H1 (cell line): Measurements from ENCODE around the gene MTHFD1. TPM values are rescaled to one million over a fixed set of nuclear protein-coding genes. Genes with fewer than 3 reads are reported as not detected.

Experiments
- ATF3 ChIP-seq: IDR thresholded peaks from 2 replicates; pipeline ENCODE4 v1.6.1; 2011; ENCODE audit warnings: low read depth, mild to moderate bottlenecking, low read length; ENCODE audit not compliant: insufficient read depth
- CBX5 ChIP-seq: fragments of 300-800, 300-1000 bp; sonication (generic); IDR thresholded peaks from 2 replicates; pipeline ENCODE4 v1.7.1; 2016; ENCODE audit warnings: antibody characterized with exemption, low read length, low read depth
- CBX8 ChIP-seq: fragments of 300-800, 300-1000 bp; sonication (generic); IDR thresholded peaks from 2 replicates; pipeline ENCODE4 v1.7.1; 2016; ENCODE audit warnings: low read depth, low read length, borderline replicate concordance
- POLR2AphosphoS5 ChIP-seq: IDR thresholded peaks from 2 replicates; pipeline ENCODE4 v1.6.1; 2011; ENCODE audit warnings: low read depth, low read length
- SAP30 ChIP-seq: fragments of 300-600 bp; sonication (generic); IDR thresholded peaks from 2 replicates; pipeline ENCODE4 v1.7.1; 2012; ENCODE audit warnings: low read length, moderate library complexity, mild to moderate bottlenecking, inconsistent platforms; ENCODE audit not compliant: insufficient read depth, insufficient replicate concordance
- polyA plus RNA-seq, 7 experiments: library from polyadenylated mRNA; depleted of rRNA in 3 of 7; stranded (reverse) in 5 of 7; unstranded in 2 of 7; fragments of >200 nt in 5 of 7; fragments of 200-250 nt in 2 of 7; gene quantifications; 1 replicate in 5 of 7; 2 replicates in 1 of 7; 4 replicates in 1 of 7; pipeline versions ENCODE4 v1.2.1 to v1.2.3, GENCODE V29; 2011 to 2013; ENCODE audit warnings: missing spikeins in 2 of 7, mixed read lengths in 2 of 7
- total RNA-seq: library from RNA; stranded (reverse); fragmentation: NEBNext Ultra II Directional; extraction: Animal tissue kit (Norgen Biotek cat#: 25700); gene quantifications from 2 replicates; pipeline ENCODE4 v1.2.1, GENCODE V29; 2021

Gene MTHFD1
- total and polyA plus RNA-seq, 2 of the 8 experiments (the other 6 are each of a cell fraction or from before 2014, with no cell fraction given), result 79.7 to 332 TPM

GRCh38 chr14:64423987-64424386, 35.8 kb downstream of the MTHFD1 start (continued):
- no peak for TF ChIP-seq ATF3
- TF ChIP-seq CBX5, result no peak
- TF ChIP-seq SAP30, result no peak
- TF ChIP-seq POLR2AphosphoS5, result no peak
- no peak for TF ChIP-seq CBX8
